ENCODE data around the gene HOXC12.

HOXC12 gene

GRCh38 chr12:54004063-54004840 is 49.5 kb downstream of the HOXC12 start:
- peaks cover 98% of the 10 kb centered on the region for H3K27me3 ChIP-seq (ENCODE audit: insufficient read depth, low read depth)
- H3K27ac ChIP-seq, result no peak overlapping the region

GRCh38 chr12:54004841-54005530 is 50.3 kb downstream of the HOXC12 start:
- peaks cover 19% of the 10 kb centered on the region for H3K4me1 ChIP-seq (ENCODE audit: low read depth, poor library complexity, severe bottlenecking)
- peaks cover 98% of the 10 kb centered on the region for H3K27me3 ChIP-seq (ENCODE audit: insufficient read depth, low read depth)
- H3K79me2 ChIP-seq (ENCODE audit: insufficient read depth, low read depth), result no peaks in the 10 kb centered on the region
- H4K20me1 ChIP-seq (ENCODE audit: insufficient read depth), result no peaks in the 10 kb centered on the region
- H3K9ac ChIP-seq, result no peak overlapping the region
- H3K4me3 ChIP-seq (IDR thresholded peaks at IDR 0.05; ENCODE audit: insufficient read depth, low read depth, low read length), result no peak overlapping the region
- H3K4me2 ChIP-seq, result no peak overlapping the region
- H3K27ac ChIP-seq, result no peak overlapping the region
- no peaks in the 10 kb centered on the region for H3K36me3 ChIP-seq (ENCODE audit: insufficient read depth)
- H2AFZ ChIP-seq (ENCODE audit: low read depth), result no peak overlapping the region
- no peak for TF ChIP-seq CTCF (conservative IDR thresholded peaks at IDR 0.05; ENCODE audit: low read depth, low read length)

More at GRCh38 chr12:54004063-54004840, 49.5 kb downstream of the HOXC12 start:
- TF ChIP-seq CTCF (conservative IDR thresholded peaks at IDR 0.05; ENCODE audit: low read depth, low read length), result peak; percentile 29
- Histone ChIP-seq H3K9ac (no peak overlapping the region), H3K4me1 (ENCODE audit: low read depth, poor library complexity, severe bottlenecking) (peaks cover 19% of the 10 kb centered on the region), H4K20me1 (ENCODE audit: insufficient read depth) (no peaks in the 10 kb centered on the region), H3K4me2 (no peak overlapping the region), H3K4me3 (IDR thresholded peaks at IDR 0.05; ENCODE audit: insufficient read depth, low read depth, low read length) (no peak overlapping the region), H2AFZ (ENCODE audit: low read depth) (no peak overlapping the region), H3K36me3 (ENCODE audit: insufficient read depth) (no peaks in the 10 kb centered on the region), H3K79me2 (ENCODE audit: insufficient read depth, low read depth) (no peaks in the 10 kb centered on the region)

- peaks cover 98% of the 10 kb centered on the region for H3K27me3 ChIP-seq (ENCODE audit: insufficient read depth, low read depth)
- no peak overlapping the region for H3K4me3 ChIP-seq (IDR thresholded peaks at IDR 0.05; ENCODE audit: insufficient read depth, low read depth, low read length)
- no peak overlapping the region for H3K4me2 ChIP-seq
These were observed 50.8 kb downstream of the HOXC12 start for GRCh38 chr12:54005531-54005852.

More at GRCh38 chr12:54005531-54005852, 50.8 kb downstream of the HOXC12 start:
- H3K9ac ChIP-seq, result no peak overlapping the region
- peaks cover 19% of the 10 kb centered on the region for H3K4me1 ChIP-seq (ENCODE audit: low read depth, poor library complexity, severe bottlenecking)
- no peaks in the 10 kb centered on the region for H3K79me2 ChIP-seq (ENCODE audit: insufficient read depth, low read depth)
- H3K27ac ChIP-seq, result no peak overlapping the region
- no peaks in the 10 kb centered on the region for H4K20me1 ChIP-seq (ENCODE audit: insufficient read depth)
- H3K36me3 ChIP-seq (ENCODE audit: insufficient read depth), result no peaks in the 10 kb centered on the region
- no peak for TF ChIP-seq CTCF (conservative IDR thresholded peaks at IDR 0.05; ENCODE audit: low read depth, low read length)
- H2AFZ ChIP-seq (ENCODE audit: low read depth), result no peak overlapping the region
